Measurements from ENCODE around the gene DMP1.

- no peak for TF ChIP-seq GATA2 (IDR thresholded peaks at IDR 0.05; ENCODE audit: low read depth, low read length)
- no peak for TF ChIP-seq GATA3 (IDR thresholded peaks at IDR 0.05; ENCODE audit: low read depth, low read length)
These were observed 5.8 kb upstream of the DMP1 start for GRCh38 chr4:87644286-87644685.
